Endothelial cell of hepatic sinusoid (primary cell): ENCODE data around the gene CPA2.

ENCODE experiments used
- in situ Hi-C: cut with HindIII; loops from 2 replicates; pipeline ENCODE4 v1.10.0; 2017; ENCODE audit warnings: low sequenced_read_pairs

Gene CPA2

DNA sequence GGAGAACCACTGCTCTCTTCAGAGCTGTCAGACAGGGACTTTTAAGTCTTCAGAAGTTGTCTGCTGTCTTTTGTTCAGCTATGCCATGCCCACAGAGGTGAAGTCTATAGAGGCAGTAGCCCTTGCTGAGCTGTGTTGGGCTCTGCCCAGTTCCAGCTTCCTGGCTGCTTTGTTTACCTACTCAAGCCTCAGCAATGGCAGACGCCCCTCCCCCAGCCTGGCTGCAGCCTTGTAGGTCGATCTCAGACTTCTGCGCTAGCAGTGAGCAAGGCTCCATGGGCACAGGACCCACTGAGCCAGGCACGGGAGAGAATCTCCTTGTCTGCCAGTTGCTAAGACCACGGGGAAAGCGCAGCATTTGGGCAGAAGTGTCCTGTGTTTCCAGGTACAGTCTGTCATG, 12.1 kb upstream of the CPA2 start:
- in situ Hi-C loops, result no loop called here

DNA sequence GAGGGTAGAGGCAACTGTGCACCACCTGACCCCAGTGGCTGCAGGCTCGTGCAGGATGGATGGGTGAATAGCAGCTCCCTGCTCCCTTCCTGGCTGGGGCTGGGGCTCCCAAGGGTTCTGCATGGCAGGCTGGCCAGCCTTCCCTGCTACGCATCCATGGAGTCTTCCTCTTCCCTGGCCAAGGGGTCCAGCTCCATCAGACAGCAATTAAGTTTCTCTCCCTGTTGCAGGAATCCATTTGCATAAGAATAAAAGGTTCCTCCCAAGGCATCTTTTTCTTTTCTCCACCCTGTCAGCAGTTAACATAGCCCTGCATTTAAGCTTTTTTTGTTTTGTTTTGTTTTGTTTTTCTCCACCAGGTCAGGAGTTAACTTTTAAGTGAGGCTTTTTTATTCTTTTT, 10.0 kb upstream of the CPA2 start:
- in situ Hi-C loops, result no loop called here

DNA sequence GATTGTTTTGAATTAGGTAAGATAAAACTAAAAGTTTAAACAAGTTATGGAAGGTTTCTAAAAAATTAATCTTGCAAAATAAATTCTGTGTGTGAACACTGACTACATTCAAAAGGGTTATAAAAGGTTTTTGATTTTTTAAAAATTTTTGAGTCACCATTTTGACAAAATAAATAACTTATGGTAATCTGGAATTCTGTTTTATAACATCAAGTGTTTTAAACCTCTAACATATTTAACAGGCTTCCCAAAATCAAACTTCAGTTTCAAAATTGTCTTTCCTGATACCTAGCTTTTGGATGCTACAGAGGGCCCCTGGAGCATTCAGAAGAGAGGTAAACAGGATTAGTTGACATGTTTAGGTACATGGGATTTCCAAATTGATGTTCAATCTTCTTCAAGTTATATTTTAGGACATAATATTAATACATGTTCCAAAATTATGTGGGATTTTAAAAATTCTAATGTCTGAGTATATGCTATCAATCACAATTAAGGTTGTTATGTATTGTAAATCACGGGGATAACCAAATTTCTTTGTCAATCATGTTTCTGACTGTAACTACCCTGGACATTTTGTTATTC, 8.1 kb upstream of the CPA2 start:
- in situ Hi-C loops, result no loop called here

DNA sequence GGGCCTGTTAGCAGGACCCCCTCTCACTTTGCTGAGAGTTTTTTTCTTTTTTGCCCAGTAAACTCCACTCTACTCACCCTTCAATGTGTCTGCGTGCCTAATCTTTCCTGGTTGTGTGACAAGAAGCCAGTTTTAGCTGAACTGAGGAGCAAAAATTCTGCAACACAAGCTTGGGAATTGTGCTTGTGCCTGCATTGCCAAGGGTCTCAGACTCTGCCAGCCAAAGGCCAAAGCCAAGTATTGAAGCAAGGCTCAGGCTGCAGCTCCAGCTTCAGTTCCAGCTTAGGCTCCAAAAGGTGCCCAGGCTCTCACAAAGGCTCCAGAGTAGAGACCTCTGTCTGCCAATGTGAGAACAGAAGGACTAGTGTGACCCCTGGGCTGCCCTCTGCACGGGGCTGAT, 4.2 kb upstream of the CPA2 start:
- in situ Hi-C loops, result no loop called here

DNA sequence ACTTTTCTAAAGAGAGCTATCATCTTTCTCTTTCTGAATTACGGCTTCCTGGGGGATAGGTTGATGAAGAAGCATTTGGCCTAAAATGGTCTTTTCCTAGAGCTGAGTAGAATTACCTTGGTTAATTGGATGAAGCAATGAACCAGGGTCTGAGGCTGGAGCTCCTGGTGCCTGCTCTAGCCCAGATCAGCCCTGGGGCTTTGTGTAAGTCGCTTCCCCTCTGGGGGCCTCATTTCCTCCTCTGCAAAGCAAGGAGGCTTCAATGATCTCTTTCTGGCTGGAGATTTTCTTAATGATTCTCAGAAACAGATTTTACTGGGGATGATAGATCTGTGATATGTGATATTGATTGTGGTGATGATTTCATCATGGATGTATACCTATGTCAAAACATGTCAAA, 3.5 kb upstream of the CPA2 start:
- in situ Hi-C loops, result no loop called here

DNA sequence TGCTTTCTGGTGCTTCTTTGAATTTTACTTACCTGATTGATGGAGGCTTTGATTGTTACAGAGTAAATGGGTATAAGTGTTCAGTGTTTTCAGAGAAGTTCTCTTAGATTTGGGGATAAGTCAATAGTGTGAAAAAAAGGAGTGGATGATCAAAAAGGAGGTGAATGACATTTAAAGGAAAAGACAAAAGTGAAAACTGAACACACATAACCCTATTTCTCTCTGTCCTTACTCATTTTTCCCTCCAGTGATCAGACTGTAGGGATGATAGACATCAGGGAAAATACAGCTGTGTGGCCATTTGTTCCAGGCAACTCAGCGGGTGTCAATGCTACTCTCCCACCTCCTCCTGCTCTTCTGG, 278 bp downstream of the CPA2 start:
- in situ Hi-C loops, result no loop called here

DNA sequence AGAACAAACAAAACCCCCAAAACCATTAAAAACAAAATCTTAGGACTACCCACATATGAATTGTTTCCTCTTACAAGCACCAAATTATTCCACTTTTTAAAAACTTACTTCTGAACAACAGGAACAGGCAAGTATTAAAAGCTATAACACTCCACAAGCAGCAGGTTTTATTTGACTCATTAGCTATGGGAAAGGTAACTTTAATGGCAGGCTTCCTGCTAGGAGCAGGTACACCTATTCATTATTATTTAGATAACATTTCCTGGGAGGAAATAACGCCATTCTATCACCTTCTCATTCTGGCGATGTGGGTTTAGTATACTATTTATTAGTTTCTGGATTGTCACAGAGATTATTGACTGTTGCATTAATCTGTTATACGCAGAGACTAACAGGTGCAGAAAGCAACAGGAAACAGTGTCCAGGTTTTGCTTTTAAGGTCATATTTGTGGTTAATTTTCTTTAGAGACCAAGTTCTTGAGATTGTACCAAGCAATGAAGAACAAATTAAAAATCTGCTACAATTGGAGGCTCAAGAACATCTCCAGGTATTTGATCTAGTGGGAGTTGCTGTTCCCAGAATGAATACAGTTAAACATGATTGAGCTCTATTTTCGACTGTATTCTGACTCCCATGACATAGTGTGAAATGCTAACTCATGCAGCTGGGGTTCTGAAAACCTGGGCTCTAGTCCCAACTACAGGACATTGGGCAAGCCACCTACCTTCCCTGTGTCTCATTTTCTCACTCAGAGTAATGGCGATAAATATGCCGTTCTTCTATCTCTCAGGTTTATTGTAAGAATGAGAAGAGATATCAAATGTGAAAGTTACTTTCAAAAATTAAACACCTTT, 2.0 kb downstream of the CPA2 start:
- in situ Hi-C loops, result no loop called here

DNA sequence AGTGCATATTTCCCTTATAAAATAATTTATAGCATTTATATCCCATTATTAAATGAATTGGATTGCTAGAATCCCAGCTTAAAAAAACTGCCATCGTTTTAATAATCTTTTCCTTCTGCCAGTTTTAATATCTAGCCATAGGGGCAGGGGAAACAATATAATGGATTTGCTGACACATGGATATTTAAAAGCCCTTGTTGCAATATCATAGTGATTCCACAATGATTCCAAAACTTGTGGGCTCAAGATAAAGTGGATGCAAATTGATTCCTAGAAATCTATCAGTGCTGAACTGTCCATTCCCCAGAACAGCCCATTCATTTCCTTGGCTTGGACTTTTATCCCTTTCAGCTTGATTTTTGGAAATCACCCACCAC, 2.6 kb downstream of the CPA2 start:
- in situ Hi-C loops, result no loop called here

DNA sequence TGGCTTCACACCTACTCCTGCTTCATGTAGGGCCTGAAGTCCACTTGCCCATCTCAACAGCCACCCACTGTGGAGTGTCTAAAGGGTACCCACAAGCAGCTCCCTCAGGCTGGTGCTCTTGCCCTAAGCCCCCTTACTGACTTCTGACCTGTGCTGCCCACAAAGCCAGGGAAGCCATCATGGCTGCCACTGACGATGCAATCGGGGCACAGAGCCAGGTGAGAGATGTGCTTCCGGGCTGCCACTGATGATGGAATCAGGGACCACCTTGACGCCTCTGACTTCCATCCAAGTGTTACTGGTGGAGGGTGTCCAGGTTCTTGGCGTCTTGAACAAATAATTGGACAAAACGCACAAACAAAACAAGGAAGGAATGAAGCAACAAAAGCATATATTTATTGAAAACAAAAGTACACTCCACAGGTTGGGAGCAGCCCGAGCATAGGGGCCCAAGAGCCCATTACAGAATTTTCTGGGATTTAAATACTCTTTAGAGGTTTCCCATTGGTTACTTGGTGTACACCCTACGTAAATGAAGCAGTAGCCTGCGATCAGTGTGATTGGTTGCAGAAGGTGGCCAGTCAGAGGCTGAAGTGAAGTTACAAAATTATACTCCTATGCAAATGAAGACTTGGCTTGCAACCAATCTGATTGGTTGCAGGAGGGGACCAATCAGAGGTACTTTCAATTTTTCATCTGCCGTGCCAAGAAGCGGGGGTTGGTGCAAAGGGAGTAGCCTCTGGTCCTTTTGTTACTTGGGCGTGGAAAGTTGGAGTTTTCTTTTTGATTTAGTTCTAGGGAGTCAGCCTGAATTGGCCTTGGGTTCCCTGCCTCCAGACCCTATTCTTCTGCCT, 4.5 kb downstream of the CPA2 start:
- in situ Hi-C loops, result no loop called here

DNA sequence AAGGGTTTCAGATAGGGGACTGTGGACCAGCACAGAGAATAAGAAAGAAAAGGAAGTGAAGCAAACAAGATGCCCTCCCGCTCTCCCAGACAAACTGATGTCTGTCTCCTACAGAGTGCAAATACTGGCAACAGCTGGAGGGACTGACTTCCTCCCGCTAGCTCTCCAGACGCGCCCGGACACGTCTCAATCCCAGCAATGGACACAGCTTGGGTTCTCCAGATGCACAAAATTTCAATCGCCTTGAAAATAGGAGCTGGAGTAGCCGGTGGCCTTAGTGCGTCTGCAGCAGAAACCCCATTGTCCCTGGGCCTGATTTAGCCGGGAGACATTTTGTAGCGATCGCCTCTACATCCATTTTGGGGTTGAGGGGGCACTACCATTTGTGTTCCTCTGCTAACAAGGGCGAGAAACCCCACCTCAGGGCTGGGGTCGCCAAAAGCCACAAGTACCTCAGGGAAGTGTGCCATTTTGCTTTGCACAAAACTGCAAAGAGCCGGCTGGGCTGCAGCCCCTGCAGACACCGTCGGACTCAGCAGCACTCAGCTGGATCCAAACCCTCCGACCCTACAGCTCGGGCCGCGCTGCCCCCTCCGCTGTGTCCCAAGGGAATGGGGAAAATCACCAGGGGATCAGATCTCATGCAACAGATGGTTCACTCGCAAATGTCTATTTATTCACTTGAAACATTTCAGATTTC, 5.9 kb downstream of the CPA2 start:
- in situ Hi-C loops, result no loop called here

DNA sequence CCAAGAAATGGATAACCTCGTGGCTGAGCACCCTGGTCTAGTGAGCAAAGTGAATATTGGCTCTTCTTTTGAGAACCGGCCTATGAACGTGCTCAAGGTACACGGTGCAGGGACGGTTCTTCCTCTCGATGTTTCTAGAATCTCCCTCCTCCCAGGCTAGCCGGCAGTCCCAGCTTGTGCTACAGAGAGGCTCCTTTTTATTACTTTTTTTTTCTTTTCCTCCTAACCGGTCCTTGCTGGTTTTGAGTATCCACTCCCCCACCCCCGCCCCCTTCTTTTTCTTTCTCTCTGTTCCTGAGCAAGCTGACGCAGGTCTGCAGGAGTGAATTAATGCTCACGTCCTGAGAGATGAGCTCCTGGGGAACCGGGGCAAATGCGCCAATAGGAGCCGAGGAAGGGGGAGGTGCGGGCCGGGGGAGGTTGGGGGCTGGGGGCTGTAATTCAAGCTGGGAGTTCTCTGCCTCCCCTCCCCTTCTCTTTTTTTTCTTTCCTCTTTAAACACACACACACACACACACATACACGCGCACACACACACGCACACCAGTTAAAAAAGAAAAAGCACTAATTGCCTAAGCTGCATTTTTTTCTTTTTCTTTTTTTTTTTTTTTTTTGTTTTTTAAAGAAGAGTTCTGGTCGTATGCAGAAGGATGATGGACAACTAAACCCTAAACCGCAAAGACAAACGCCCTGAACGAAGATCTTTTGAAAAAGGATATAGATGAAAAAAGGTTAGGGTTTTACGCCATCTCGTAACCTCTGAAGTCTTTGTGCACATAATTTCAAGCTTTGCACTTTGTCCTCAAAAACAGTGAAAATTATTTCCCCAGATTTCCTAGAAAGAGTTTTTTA, 6.6 kb downstream of the CPA2 start:
- in situ Hi-C loops, result no loop called here

DNA sequence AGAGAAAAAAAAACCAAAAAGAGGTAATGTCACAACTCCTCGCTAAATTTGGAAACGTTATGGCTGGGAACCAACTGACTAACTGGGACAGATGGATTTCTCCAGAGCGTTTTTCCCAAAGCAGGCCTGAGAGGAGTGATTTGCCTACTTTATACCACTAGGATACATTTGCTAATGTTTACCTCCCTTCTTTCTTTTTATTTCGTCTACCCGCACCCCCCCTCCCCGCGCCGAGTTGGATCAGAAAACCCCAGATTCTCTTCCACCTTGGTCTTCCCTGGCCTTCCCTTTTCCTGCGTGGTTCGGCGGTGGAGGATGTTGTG, 7.2 kb downstream of the CPA2 start:
- in situ Hi-C loops, result no loop called here

DNA sequence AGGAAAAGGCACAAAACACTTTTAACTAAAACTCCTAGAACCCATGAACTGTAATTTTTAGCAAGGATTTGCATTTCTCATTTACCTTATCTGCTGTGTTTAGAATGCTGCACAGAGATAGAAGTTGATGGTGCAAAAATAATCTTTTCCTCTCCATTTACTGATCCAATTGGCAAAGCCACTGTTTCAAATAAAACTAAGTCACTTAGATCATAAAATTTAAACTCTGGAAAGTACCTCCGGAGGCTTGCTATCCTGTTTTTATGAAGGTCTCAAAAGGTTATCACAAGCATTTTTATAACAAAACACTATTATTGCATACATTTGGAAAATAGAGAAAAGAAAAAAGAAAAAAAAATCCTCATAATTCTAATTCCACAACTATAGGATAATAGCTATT, 7.6 kb downstream of the CPA2 start:
- in situ Hi-C loops, result no loop called here

DNA sequence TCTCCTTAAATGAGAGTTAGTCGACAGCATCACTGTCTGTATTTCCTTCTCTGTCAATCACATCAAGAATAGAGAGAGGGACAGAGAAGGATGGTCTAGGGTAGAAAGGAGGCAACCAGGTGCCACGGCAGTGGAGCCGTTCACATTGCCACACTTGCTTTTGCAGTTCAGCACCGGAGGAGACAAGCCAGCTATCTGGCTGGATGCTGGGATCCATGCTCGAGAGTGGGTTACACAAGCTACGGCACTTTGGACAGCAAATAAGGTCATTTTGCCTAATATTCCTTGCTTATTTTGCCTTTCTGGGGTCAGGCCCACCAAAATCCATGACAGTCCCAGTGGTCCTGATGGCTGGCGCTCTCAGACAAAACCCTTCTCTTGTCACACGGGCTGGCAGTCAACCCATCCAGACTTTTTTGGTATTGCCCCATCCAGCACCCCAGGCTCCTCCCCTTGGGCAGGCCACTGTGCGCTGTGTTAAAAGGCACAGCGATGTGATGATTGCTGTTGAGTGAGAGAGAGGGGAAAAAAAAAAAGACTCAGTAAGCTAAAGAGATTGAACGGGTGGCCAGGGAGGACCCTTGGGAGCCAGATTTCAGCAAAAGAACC, 8.4 kb downstream of the CPA2 start:
- in situ Hi-C loops, result no loop called here

DNA sequence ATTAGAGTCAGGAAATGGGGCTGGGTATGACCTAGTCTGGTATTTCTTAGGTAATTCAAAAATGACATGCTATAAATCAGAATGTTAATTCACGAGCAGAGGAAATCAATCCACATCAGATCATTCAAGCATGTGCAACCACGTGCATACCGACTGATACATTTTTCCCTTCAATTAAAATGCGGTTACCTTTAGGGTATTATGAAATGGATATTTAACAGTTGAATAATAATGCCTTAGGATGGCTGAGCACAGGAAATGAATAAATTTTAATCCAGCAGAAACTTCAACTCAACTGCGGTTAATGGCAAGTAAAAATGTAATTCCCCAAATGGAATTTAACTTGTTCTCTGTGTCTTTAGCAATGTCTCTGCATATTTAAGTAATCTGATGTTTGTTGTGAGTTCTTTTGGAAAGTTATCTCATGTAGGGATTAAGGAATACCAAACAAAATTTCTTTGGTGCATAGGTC, 9.2 kb downstream of the CPA2 start:
- in situ Hi-C loops, result no loop called here

DNA sequence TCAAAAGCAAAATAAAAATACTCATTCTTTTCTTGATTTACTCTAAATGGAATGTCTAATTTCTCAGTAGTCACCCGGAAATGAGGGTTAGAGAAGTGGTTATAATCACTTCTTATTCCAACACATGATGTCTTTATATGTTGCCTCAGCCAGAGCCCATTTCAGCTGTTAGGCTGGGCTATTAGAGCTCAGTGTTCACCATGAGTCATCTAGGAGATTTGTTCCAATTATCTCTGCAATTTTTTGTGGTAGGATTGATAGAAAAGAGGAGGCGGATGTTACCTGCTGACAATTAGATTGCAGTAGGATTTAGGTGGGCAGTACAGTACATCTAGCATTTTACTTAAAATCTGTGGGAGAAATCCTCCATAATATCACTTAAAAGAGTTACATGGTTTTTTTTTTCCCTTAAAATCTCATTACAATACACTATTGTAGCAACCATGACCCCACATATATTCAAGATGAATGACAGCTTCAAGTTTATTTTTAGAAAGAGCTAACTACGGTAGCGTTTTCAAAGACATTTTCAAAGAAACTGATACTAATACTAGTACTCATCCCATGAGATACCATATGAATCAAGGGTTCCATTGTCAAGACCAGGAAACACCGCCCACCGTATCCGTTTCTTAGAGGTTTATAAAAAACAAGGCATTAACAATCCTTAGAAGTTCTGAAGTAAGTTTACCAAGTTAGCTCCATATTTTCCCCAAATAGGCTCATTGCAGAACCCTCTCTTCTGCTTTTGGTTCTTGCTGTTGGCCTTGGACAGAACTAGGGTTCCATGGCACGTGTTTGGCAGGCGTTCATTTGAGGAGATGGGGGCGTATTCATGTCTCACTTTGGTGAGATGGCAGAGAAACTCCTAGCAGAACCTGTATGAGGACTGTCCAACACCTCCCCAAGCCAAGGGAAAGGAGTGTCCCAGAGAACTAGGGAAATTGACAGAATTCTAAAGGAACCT, 10.4 kb downstream of the CPA2 start:
- in situ Hi-C loops, result no loop called here

DNA sequence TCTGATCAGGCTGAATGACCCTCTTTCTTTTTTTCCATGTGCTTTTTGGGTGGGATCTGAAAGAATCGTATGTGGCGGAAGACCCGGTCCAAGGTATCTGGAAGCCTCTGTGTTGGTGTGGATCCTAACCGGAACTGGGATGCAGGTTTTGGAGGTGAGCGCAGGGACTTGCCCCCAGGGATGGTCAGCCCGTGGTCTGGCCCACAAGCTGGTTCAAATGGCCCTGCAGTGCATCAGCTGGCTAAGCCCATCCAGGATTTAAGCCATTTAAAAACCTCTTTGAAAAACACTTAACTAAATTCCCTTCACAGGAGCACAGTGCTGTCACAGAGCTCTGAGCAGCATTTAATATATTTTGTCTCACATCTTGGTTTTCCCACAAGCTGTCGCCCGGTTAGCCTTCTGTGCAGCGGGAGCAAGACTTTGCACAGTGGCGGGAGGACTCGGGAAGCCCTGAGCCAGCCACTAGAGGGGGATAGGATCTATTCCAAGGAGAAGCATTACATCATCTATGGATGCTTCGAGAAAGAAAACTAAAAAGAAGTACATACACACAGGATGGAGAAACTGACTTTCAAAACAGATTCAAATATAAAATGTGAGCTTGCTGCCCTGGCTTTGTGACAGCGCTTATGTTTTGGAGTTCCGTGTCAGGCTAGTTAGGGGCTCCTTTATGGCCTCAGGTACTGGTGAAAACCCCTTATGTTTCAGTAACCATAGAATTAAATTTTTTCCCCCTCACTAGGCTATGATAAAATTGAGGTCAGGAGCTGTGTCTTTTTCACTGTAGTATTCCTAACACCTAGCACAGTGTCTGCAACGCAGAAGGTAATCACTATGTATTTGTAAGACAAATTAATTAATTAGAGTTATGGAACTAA, 11.3 kb downstream of the CPA2 start:
- in situ Hi-C loops, result no loop called here

DNA sequence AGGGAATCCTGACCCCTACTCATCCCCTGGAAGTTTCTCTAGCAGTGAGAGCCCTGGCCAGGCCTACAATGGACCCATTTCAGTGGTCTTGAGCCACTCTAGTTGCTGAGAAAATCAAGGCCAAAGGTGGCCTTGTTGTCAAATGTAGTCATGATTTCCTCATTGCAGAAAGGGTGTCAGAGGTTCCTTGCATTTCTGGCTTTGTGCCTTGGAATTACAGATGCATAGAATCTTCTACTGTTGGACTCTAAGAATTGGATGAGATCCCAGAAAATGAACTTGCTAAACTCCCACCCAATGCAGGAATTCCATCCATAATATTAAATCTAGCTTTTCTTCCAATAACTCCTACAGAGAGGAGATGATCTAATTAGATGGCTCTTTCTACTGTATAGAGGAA, 12.2 kb downstream of the CPA2 start:
- in situ Hi-C loops, result no loop called here
